Right lobe of liver (tissue), 6 donors: ENCODE data around the gene FHDC1. TPM values are rescaled to one million over a fixed set of nuclear protein-coding genes. Genes with fewer than 3 reads are reported as not detected.

Experiments
- ATAC-seq, 4 donors: fragments of 200-7000 bp; cut with Tn5 transposase; one replicate each; pipeline ENCODE4 v1.9.1; 2020; ENCODE audit warnings: mild to moderate bottlenecking in 4 of 4, moderate library complexity in 4 of 4
- DNase-seq, 3 donors: peaks; one replicate each; pipeline ENCODE4 v3.0.0-alpha.2; 2020
- H3K27ac ChIP-seq, 3 donors: fragments of 200-600 bp; one replicate each; pipeline ENCODE4 v1.8.0; 2022
- H3K27me3 ChIP-seq, 2 donors: fragments of 200-600 bp; one replicate each; pipeline ENCODE4 v1.8.0; 2022
- H3K36me3 ChIP-seq, 4 donors: fragments of 200-600 bp; sonication (generic) in 1 of 4; one replicate each; pipeline versions ENCODE4 v1.5.1 to v1.8.0; 2017 to 2022; ENCODE audit warnings: control low read depth in 1 of 4
- H3K4me1 ChIP-seq, 4 donors: fragments of 200-600 bp; sonication (generic) in 1 of 4; one replicate each; pipeline versions ENCODE4 v1.5.1 to v1.8.0; 2017 to 2022; ENCODE audit warnings: control low read depth in 1 of 4
- H3K4me3 ChIP-seq, 3 donors: fragments of 200-600 bp; one replicate each; pipeline ENCODE4 v1.8.0; 2022
- H3K9me3 ChIP-seq, 4 donors: fragments of 200-600 bp; sonication (generic) in 1 of 4; one replicate each; pipeline versions ENCODE4 v1.5.1 to v1.8.0; 2017 to 2022; ENCODE audit warnings: control low read depth in 1 of 4
- POLR2A ChIP-seq: fragments of 450-650 bp; IDR thresholded peaks from one replicate; pipeline ENCODE4 v1.6.1; 2017; ENCODE audit warnings: antibody characterized with exemption, mild to moderate bottlenecking
- whole genome bisulfite sequencing: methylation state at CpG from one replicate; pipeline ENCODE4 v1.1.6; 2018; ENCODE audit warnings: low coverage, low lambda C conversion rate; ENCODE audit not compliant: insufficient coverage; ENCODE audit errors: missing lambda C conversion rate; 5-methylcytosine and 5-hydroxymethylcytosine counted together
- intact Hi-C, 2 donors: fragments of 100-400 bp; cut with DNase I; formaldehyde crosslinking; loops; one replicate each; pipeline versions ENCODE4 v1.11.2 to v1.14.1; 2022
- total RNA-seq, 6 experiments: library from RNA; depleted of rRNA in 2 of 6; stranded (reverse); fragments of >200 nt in 2 of 6; fragmentation: NEBNext Ultra II Directional in 3 of 6; extraction: Animal tissue kit (Norgen Biotek cat#: 25700) in 3 of 6; gene quantifications; one replicate each; pipeline versions ENCODE4 v1.1.0 to v1.2.4, GENCODE V29; 2016 to 2023
- TF ChIP-seq, protein P1 (sequence below), 4 donors: fragments of 200-600 bp in 3 of 4; fragments of 450-650 bp in 1 of 4; IDR thresholded peaks; one replicate each; pipeline versions ENCODE4 v1.5.1 to v1.8.0; 2016 to 2022; ENCODE audit warnings: antibody characterized with exemption in 4 of 4, mild to moderate bottlenecking in 2 of 4
- donor health status: DM: no; HTN: yes; CAD: no.
- donor health status: DM: no; HTN: no; CAD: no.
- donor health status: DM: no; HTN: no; CAD: no.
- donor health status: DM: no; HTN: yes; CAD: no.
- donor health status: DM: no; HTN: yes; CAD: no.

Gene FHDC1
- total RNA-seq, 6 experiments from 2014 or later = 0.12 to 0.82 (median 0.15) TPM

DNA sequence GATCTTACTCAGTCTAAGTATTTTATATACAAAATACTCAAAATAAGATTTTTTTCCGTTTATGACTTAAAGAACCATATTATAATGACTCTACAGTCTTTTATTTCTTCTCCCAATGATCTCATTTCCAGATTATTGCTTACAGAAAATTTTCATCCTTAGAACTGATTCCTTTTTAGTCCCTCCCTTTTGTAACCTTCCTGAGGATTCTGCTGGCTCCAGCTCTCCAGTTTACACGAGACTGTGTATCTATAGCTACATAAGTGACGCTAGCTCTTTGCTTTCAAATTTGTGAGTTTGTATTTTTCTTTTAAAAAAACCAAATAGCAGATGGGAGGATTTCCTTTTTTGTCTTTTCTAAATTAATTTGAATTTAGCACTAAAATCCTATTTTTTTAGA lies 24.0 kb downstream of the FHDC1 start:
- intact Hi-C loops = no loop called here
- TF ChIP-seq POLR2A = no peak
- TF ChIP-seq, protein P1, sequence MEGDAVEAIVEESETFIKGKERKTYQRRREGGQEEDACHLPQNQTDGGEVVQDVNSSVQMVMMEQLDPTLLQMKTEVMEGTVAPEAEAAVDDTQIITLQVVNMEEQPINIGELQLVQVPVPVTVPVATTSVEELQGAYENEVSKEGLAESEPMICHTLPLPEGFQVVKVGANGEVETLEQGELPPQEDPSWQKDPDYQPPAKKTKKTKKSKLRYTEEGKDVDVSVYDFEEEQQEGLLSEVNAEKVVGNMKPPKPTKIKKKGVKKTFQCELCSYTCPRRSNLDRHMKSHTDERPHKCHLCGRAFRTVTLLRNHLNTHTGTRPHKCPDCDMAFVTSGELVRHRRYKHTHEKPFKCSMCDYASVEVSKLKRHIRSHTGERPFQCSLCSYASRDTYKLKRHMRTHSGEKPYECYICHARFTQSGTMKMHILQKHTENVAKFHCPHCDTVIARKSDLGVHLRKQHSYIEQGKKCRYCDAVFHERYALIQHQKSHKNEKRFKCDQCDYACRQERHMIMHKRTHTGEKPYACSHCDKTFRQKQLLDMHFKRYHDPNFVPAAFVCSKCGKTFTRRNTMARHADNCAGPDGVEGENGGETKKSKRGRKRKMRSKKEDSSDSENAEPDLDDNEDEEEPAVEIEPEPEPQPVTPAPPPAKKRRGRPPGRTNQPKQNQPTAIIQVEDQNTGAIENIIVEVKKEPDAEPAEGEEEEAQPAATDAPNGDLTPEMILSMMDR (IDR thresholded peaks at IDR 0.05) = no peak
- no peaks in the 10 kb centered on the region for H3K36me3 ChIP-seq
- no peaks in the 10 kb centered on the region for H3K9me3 ChIP-seq
- DNase-seq (no peak), ATAC-seq (no peak)
- H3K4me3 ChIP-seq = no peak overlapping the region
- H3K4me1 ChIP-seq = peaks cover 0 to 9% (median 2%) of the 10 kb centered on the region in 4 donors
- H3K27ac ChIP-seq = no peak overlapping the region
- no peaks in the 10 kb centered on the region for H3K27me3 ChIP-seq
- 82% methylated on average over 3 of the region's 3 CpGs for WGBS

DNA sequence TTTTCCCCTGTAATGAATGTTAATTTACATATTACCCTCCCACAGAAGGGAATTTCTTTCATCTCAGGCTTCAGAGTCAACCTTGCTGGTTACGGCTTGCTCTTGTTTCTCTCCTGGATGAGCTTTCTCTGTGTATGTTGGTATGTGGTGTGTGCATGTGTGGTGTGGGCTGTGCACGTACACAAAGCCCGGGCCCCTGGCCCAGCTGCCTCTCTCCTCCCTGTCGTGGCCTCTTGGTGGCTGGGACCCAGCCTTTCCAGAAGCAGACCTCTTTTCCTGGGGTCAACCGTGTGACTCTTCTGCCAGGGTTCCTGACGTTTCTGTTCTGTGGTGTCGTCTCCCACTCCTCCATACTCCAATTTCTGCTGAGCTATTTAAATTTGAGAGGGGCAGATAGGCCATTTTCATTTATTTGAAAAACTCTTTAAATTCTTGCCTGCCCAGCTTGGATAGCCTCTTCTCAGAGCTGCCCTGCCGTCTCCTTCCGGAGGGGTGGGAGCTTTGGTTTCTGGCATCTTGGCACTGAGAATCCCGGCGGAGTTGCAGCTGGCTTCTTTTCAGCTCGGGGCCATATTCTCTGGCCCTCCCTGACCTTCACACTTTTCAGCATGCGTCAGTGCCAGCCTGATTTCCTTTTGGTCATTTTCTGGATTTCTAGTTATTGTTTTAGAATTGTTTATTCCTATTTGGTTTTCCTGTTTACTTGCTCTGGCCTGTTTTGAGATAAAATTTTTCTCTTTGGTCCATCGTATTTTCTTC lies 25.1 kb downstream of the FHDC1 start:
- no peak for DNase-seq
- Histone ChIP-seq H3K36me3 (no peaks in the 10 kb centered on the region), H3K27ac (no peak overlapping the region), H3K4me1 (peaks cover 0 to 9% (median 2%) of the 10 kb centered on the region in 4 donors), H3K4me3 (no peak overlapping the region), H3K27me3 (no peaks in the 10 kb centered on the region), H3K9me3 (no peaks in the 10 kb centered on the region)
- WGBS = 54% methylated on average over 10 of the region's 14 CpGs
- ATAC-seq = no peak
- TF ChIP-seq POLR2A = no peak
- TF ChIP-seq, protein P1 (IDR thresholded peaks at IDR 0.05) = no peak
- intact Hi-C loops = no loop called here

DNA sequence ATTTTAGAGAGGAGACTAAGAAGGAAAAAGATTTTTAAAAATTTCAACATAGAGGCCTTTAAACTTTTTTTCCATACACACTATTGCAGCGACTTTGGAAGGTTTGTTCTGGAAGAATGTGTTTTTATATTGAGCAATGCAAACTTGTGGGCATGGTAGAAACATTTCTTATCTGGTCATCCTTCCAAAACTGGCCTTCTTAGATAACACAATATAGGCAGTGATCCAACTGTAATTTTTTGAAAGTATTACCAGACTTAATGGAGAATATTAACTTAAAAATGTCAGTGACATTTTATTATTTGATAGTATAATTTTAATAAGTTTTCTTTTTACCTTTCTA lies 25.6 kb downstream of the FHDC1 start:
- H3K4me3 ChIP-seq = no peak overlapping the region
- H3K9me3 ChIP-seq = no peaks in the 10 kb centered on the region
- no peak overlapping the region for H3K27ac ChIP-seq
- H3K4me1 ChIP-seq = peaks cover 0 to 9% (median 2%) of the 10 kb centered on the region in 4 donors
- ATAC-seq = no peak
- H3K36me3 ChIP-seq = no peaks in the 10 kb centered on the region
- no peak for DNase-seq
- intact Hi-C loops = no loop called here
- H3K27me3 ChIP-seq = no peaks in the 10 kb centered on the region
- 56% methylated on average over 1 of the region's 1 CpG for WGBS
- no peak for TF ChIP-seq POLR2A

DNA sequence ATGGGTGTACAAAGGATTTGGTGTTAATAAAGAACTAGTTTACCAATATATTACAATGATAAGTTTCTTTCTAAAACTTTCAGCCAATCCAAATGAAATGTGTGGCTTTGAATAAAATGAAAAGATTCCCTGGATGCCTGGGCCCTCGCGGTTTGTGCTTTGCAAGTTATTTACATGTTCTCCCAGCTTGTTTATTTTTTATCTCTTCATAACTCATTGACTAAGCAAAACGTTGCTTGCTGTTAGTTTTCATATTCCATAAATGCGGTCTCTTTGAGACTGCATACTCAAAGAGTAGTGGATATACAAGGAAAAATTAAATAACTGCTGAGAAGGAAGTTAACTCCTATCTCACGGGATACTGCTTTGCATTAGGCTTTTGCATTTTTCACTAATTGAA lies 26.0 kb downstream of the FHDC1 start:
- TF ChIP-seq POLR2A = no peak
- TF ChIP-seq, protein P1 (IDR thresholded peaks at IDR 0.05) = no peak
- H3K9me3 ChIP-seq = no peaks in the 10 kb centered on the region
- H3K27me3 ChIP-seq = no peaks in the 10 kb centered on the region
- H3K27ac ChIP-seq = no peak overlapping the region
- DNase-seq (no peak), ATAC-seq (no peak)
- peaks cover 0 to 7% (median under 1%) of the 10 kb centered on the region in 4 donors for H3K4me1 ChIP-seq
- WGBS = 62% methylated on average over 5 of the region's 5 CpGs
- H3K4me3 ChIP-seq = no peak overlapping the region
- intact Hi-C loops = no loop called here
- no peaks in the 10 kb centered on the region for H3K36me3 ChIP-seq

DNA sequence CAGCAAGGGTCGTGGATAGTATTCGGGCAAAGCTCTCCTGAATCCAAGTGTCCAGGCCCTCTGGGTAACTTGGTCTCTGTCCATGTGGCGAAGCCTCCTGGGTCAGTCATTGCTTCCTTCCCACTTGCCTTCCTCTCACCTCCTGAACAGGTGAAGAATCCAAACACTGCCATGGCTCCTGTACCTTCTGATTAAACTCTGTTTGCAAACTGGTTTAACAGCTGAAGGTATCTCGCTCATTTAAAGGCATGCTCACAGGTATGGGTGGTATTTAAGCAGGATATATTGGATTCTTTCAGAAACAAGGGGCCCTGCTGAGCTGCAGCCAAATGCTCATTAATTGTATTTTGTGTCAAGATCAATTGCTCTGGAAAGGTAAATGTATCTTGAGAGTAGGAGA lies 28.2 kb downstream of the FHDC1 start:
- TF ChIP-seq, protein P1 (IDR thresholded peaks at IDR 0.05) = no peak
- no peak for TF ChIP-seq POLR2A
- Histone ChIP-seq H3K4me3 (no peak overlapping the region), H3K4me1 (no peaks in the 10 kb centered on the region), H3K27me3 (no peaks in the 10 kb centered on the region), H3K36me3 (no peaks in the 10 kb centered on the region), H3K9me3 (no peaks in the 10 kb centered on the region), H3K27ac (no peak overlapping the region)
- DNase-seq (no peak), ATAC-seq (no peak)
- intact Hi-C loops = no loop called here
- WGBS = 97% methylated on average over 4 of the region's 4 CpGs
